ENCODE measurements around the gene ZNRD2.

DNA sequence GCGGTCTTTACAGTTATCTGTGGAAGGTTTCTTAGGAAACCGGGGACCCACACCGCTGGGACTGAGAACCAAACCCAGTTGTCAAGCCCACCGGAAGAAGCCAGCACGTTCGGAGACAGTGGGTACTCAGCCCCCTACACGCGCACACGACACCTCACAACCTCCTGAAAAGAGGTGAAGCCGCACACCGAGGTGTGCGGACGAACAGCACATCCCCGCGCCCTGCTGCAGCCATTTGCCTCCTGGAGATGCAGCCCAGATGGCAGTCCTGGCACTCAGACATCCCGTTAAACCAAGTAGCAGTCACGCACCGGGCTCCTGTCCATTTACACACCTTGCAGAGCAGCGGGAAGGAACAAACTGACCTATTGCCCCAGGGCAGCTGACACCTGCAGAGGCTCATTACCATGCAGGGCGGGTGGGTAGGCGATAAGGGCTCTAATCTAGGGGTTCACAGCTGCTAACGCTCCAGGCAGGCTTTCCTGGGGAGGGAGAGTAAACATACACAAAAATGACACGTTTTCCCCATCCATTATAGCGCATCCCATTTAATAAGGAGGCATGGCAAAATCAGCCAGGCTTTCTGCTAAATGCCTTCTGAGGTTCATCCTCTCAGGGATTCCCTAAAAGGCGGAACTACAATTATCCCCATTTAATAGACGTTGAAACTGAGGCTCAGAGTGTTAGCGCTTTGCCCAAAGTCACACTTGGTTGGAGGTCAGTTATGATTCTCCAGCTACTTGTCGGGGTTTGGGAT, 4.7 kb downstream of the ZNRD2 start:
- TF ChIP-seq CTCF (IDR thresholded peaks at IDR 0.05) (no peak), ZFX (IDR thresholded peaks at IDR 0.05; ENCODE audit: borderline replicate concordance) (no peak)
